NCI-H2029 treated with DMSO at 0.1 percent for 48 hours (cell line): ENCODE data around the gene ANKS1B.
"Not testable (repeated sequence)": the region's sequence is repeated elsewhere in the genome, so short reads cannot be mapped to it uniquely, and the experiment has no call there.

Experiments used
- DNase-seq: peaks from one replicate; lab custom pipeline; 2025; lab: John Stamatoyannopoulos, UW

ANKS1B gene

GRCh38 chr12:99765469-99766114 lies 219.1 kb downstream of the ANKS1B start:
- DNase-seq, result no peak

DNA sequence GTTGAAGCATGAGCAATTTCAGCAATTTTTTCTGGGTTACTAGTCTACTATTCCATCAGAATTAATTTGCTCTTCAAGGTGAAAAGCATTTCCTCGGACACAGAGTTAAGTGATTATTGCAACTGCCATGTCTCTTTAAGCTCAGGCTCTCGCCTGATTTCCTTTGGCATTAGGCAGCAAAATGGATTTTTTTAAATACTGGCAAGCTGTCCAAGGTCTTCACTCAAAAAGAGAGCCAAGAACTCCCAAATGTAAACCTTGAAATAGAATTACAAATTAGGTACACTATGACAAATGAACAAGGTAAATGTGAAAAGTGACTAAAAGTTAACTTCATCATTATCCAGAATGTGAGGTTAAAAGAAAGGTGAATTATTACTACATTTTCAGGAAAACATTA lies 225.3 kb downstream of the ANKS1B start:
- no peak for DNase-seq

DNA sequence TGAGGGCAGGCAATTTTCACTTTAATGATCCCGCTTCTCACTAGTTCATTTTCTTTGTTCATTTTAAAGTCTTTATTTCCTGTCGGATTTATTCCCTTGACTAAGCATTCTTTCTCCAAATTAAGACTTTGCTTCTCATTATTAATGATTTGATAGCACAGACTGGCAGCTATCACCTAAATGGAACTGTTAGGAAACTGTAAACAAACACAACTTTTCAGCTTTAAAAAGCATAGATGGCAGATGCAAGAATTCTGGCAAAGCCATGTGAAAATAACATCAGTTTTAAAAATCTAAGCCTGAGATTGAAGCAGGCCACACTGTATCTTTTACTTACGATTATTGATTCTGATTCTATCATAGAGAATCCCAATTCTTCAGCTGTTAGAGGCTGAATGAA lies 225.7 kb downstream of the ANKS1B start:
- DNase-seq, result no peak

- no peak for DNase-seq
These were observed 232.0 kb downstream of the ANKS1B start for GRCh38 chr12:99752740-99753139.

GRCh38 chr12:99746538-99746937 lies 238.2 kb downstream of the ANKS1B start:
- DNase-seq, result no peak

GRCh38 chr12:99745895-99746294 lies 238.8 kb downstream of the ANKS1B start:
- DNase-seq, result no peak

DNA sequence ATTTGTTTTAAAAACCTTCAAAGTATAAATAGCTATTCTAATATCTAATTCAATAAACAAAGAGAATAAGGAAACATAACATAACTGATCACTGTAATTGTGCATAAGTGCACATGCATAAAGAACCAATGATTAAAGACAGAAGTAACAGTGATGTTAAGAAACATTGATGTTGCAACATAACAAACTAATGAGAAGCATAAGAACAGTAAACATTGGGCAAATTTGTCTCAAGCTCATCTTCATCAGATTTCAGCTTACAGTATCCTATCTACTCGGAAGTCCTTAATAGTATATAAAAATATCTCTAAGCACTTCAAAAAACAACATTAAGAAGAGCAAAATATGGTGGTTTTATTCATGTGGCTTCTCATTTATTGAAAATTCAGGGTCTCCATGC lies 239.6 kb downstream of the ANKS1B start:
- no peak for DNase-seq

DNA sequence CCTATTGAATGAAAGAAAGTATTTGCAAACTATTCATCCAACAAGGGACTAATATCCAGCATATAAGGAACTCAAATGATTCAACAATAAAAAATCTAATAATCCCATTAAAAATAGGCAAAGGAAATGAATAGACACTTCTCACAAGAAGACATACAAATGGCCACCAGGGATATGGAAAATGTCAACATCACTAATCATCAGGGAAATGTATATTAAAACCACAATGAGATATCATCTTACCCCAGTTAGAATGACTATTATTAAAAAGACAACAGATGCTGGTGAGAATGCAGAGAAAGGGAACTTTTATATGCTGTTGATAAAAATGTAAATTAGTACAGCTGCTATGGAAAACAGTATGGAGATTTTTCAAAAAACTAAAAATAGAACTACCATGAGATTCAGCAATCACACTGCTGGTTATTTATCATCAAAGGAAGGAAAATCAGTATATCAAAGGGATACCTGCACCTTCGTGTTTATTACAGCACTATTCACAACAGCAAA lies 247.9 kb downstream of the ANKS1B start:
- no peak for DNase-seq

- no peak for DNase-seq
These were observed 252.6 kb downstream of the ANKS1B start for GRCh38 chr12:99732131-99732530.

GRCh38 chr12:99722690-99723486 lies 261.8 kb downstream of the ANKS1B start:
- DNase-seq, result no peak

GRCh38 chr12:99721715-99722275 lies 262.9 kb downstream of the ANKS1B start:
- DNase-seq, result no peak

- DNase-seq, result not testable (repeated sequence)
These were observed 264.7 kb downstream of the ANKS1B start for GRCh38 chr12:99720083-99720465.

DNA sequence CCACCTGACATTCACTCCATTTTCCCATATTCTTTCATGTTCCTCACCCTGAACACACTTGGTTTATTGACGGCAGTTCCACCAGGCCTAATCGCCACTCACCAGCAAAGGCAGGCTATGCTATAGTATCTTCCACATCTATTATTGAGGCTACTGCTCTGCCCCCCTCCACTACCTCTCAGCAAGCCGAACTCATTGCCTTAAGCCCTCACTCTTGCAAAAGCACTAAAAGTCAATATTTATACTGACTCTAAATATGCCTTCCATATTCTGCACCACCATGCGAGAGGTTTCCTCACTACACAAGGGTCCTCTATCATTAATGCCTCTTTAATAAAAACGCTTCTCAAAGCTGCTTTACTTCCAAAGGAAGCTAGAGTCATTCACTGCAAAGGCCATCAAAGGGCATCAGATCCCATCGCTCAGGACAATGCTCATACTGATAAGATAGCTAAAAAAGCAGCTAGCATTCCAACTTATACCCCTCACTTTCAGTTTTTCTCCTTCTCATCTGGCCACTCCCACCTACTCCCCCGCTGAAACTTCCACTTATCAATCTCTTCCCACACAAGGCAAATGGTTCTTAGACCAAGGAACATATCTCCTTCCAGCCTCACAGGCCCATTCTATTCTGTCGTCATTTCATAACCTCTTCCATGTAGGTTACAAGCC lies 265.2 kb downstream of the ANKS1B start:
- not testable (repeated sequence) for DNase-seq

DNA sequence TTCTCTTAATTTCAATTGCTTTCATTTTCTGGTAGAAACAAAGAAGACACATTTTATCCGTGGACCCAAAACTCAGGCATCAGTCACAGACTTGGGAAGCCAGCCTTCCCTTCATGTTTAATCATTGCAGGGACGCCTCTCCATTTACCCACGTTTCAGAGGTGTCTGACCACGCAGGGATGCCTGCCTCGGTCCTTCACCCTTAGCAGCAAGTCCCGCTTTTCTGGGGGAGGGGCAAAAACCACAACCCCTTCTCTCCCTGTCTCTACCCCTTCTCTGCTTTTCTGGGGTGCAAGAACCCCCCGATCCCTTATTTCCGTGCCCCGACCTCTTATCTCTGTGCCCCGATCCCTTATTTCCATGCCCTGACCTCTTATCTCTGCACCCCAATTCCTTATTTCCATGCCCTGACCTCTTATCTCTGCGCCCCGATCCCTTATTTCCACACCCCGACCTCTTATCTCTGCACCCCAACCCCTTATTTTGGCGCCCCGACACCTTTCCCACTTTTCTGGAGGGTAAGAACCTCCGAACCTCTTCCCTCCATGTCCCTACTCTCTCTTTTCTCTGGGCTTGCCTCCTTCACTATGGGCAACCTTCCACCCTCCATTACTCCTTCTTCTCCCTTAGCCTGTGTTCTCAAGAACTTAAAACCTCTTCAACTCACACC lies 268.8 kb downstream of the ANKS1B start:
- DNase-seq, result not testable (repeated sequence)

DNA sequence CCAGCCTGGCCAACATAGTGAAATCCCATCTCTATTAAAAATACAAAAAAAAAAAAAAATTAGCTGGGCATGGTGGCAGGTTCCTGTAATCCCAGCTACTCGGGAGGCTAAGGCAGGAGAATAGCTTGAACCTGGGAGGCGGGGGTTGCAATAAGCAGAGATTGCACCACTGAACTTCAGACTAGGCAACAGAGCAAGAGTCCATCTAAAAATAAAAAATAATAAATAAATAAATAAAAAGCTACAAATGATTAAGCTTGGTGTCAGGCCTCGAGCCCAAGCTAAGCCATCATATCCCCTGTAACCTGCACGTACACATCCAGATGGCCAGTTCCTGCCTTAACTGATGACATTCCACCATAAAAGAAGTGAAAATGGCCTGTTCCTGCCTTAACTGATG lies 269.8 kb downstream of the ANKS1B start:
- not testable (repeated sequence) for DNase-seq

DNA sequence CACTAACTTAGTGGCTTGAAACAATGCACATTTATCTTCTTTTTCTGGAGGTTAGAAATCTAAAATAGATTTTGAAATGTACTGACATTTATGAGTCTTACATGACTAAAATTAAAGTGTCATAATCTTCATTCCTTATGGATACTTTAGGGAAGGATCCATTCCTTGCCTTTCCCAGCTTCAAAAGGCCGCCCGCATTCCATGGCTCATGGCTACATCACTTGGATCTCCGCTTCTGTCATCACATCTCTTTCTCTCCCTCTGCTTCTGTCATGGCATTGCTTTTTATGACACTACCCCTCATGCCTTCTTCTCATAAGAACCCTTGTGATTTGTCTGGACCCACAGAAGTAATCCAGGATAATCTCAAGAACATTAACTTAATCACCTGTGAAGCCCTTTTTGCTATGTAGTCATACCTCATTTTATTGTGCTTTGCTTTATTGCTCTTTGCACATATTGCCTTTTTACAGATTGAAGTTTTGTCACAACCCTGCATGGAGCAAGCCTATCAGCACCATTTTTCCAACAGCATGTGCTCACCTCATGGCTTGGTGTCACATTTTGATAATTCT lies 270.7 kb downstream of the ANKS1B start:
- DNase-seq, result no peak

- DNase-seq, result no peak
These were observed 272.5 kb downstream of the ANKS1B start for GRCh38 chr12:99712281-99712680.

- no peak for DNase-seq
These were observed 273.5 kb downstream of the ANKS1B start for GRCh38 chr12:99711246-99711645.

GRCh38 chr12:99709619-99710018 lies 275.1 kb downstream of the ANKS1B start:
- DNase-seq, result no peak

DNA sequence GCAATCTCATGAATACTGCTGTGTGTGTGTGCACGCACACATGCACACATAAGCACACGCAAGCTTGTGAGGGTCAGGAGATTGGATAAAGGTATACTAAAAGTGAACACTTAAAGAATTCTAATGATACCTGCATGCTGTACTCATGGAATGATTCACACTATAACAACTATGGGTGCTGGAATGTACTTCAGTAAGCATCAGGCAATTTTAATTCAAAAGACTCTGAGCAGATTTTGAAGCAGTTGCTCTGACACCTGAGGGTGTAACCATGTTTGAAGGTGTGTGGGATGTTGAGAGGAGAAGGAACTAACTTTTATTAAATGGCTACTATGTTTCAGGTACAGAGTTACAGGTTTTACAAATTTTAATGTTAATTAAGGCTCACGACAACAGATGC lies 275.6 kb downstream of the ANKS1B start:
- DNase-seq, result no peak

- no peak for DNase-seq
These were observed 276.9 kb downstream of the ANKS1B start for GRCh38 chr12:99707883-99708282.
